Suprapubic skin (tissue), 3 donors: ENCODE data around the gene ANLN.
"Not testable (repeated sequence)": the region's sequence is repeated elsewhere in the genome, so short reads cannot be mapped to it uniquely, and the experiment has no call there.

Experiments used
- POLR2AphosphoS5 ChIP-seq, 3 donors: sonication (generic); formaldehyde crosslinking; IDR thresholded peaks; one replicate each; pipeline ENCODE4 v1.6.1; 2017; ENCODE audit warnings: antibody characterized with exemption in 3 of 3
- TF ChIP-seq, protein P1 (sequence below), 2 donors: fragments of 200-600 bp in 1 of 2; fragments of 450-650 bp in 1 of 2; sonication (generic) in 1 of 2; IDR thresholded peaks; one replicate each; pipeline ENCODE4 v1.5.1; 2016 to 2019; ENCODE audit warnings: antibody characterized with exemption in 2 of 2, mild to moderate bottlenecking in 1 of 2, moderate library complexity in 1 of 2

DNA sequence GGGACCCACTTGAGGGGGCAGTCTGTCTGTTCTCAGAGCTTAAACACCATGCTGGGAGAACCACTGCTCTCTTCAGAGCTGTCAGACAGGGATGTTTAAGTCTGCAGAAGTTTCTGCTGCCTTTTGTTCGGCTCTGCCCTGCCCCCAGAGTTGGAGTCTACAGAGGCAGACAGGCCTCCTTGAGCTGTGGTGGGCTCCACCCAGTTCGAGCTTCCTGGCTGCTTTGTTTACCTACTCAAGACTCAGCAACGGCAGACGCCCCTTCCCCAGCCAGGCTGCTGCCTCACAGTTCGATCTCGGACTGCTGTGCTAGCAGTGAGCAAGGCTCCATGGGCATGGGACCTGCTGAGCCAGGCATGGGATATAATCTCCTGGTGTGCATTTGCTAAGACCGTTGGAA lies 11.1 kb upstream of the ANLN start:
- TF ChIP-seq, protein P1, sequence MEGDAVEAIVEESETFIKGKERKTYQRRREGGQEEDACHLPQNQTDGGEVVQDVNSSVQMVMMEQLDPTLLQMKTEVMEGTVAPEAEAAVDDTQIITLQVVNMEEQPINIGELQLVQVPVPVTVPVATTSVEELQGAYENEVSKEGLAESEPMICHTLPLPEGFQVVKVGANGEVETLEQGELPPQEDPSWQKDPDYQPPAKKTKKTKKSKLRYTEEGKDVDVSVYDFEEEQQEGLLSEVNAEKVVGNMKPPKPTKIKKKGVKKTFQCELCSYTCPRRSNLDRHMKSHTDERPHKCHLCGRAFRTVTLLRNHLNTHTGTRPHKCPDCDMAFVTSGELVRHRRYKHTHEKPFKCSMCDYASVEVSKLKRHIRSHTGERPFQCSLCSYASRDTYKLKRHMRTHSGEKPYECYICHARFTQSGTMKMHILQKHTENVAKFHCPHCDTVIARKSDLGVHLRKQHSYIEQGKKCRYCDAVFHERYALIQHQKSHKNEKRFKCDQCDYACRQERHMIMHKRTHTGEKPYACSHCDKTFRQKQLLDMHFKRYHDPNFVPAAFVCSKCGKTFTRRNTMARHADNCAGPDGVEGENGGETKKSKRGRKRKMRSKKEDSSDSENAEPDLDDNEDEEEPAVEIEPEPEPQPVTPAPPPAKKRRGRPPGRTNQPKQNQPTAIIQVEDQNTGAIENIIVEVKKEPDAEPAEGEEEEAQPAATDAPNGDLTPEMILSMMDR (IDR thresholded peaks at IDR 0.05) = not testable (repeated sequence)
- TF ChIP-seq POLR2AphosphoS5 (IDR thresholded peaks at IDR 0.05) = not testable (repeated sequence)
